ENCODE results near the gene SLC18A2.

GRCh38 chr10:117294039-117294645 lies 53.2 kb downstream of the SLC18A2 start:
- no peak for TF ChIP-seq EZH2phosphoT487 (IDR thresholded peaks at IDR 0.05; ENCODE audit: insufficient read depth, low read depth)
- no peak for TF ChIP-seq EZH2 (IDR thresholded peaks at IDR 0.05; ENCODE audit: insufficient read depth, poor library complexity, severe bottlenecking)
